ENCODE data around the gene MAD2L2. TPM values are rescaled to one million over a fixed set of nuclear protein-coding genes. Genes with fewer than 3 reads are reported as not detected.

The MAD2L2 gene
- polyA plus RNA-seq, 4 donors: 38.7 to 55.0 (median 48.0) TPM

GRCh38 chr1:11639372-11639771 lies 41.6 kb downstream of the MAD2L2 start:
- DNase-seq (ENCODE audit: low read depth in 4 of 4, low spot score in 2 of 4): no peak

- no peak for DNase-seq (ENCODE audit: low read depth in 4 of 4, low spot score in 2 of 4)
Measured at GRCh38 chr1:11638121-11638520, 42.8 kb downstream of the MAD2L2 start.

DNA sequence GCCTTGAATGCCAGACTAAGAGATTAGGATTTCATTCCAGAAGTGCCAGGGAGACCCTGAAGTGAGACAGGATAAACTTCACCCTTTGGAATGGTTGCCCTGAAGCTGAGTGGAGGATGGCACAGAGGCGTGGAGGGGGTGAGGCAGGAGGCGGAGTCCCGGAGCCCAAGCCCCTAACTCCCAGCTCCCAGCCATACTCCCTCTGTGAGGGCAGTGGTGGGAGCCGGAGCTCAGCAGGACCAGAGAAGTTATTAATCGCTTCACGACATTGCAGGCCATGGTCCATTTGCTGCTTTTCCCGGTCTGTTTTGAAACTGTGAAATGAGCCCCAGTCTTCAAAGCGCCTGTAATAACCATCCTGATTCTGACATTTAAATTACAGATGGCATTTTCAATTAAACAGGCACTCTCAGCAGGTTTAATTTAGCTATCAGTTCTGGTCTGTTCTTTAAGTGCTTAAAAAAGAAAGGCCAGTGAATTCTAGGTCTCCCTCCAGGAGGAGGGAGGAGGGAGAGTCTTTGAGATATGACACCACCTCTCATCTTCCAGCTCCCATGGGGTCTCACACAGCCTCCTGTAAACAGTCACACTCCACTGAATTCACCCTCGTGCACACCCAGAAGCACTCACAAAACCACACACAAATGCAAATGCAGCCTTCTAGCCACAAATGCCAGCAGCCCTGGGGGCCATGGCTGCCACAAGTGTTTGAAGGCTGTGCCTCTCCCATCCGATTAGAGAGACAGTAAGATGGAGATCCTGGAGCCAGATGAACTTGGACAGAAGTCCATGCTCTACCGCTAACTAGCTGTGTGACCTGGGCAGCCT lies 46.4 kb downstream of the MAD2L2 start:
- DNase-seq (ENCODE audit: low read depth in 4 of 4, low spot score in 2 of 4): no peak

GRCh38 chr1:11629184-11630016 lies 51.5 kb downstream of the MAD2L2 start:
- no peak for DNase-seq (ENCODE audit: low read depth in 4 of 4, low spot score in 2 of 4)

GRCh38 chr1:11628767-11629166 lies 52.2 kb downstream of the MAD2L2 start:
- no peak for DNase-seq (ENCODE audit: low read depth in 4 of 4, low spot score in 2 of 4)

GRCh38 chr1:11626551-11626950 lies 54.4 kb downstream of the MAD2L2 start:
- no peak for DNase-seq (ENCODE audit: low read depth in 4 of 4, low spot score in 2 of 4)

Other genes starting within 250 kb of the MAD2L2 start
- gene DISP3, start 202.0 kb downstream of the MAD2L2 start, polyA plus RNA-seq (ENCODE audit: insufficient read length in 4 of 4): 1 to 10 TPM in 3 of 4 donors, under 1 TPM in 1; 0.88 to 2.4 (median 2.0) TPM
- gene FBXO2, start 26.7 kb downstream of the MAD2L2 start, polyA plus RNA-seq (ENCODE audit: insufficient read length in 4 of 4): 1 to 10 TPM; 1.4 to 1.7 (median 1.5) TPM
- 10 to 100 TPM; 13.7 to 23.2 (median 18.5) TPM for gene FBXO44, start 26.3 kb downstream of the MAD2L2 start, polyA plus RNA-seq (ENCODE audit: insufficient read length in 4 of 4)
- 1 to 10 TPM; 3.1 to 5.2 (median 4.2) TPM for gene FBXO6, start 16.9 kb downstream of the MAD2L2 start, polyA plus RNA-seq (ENCODE audit: insufficient read length in 4 of 4)
- gene DRAXIN, start 10.6 kb upstream of the MAD2L2 start, polyA plus RNA-seq (ENCODE audit: insufficient read length in 4 of 4): 1 to 10 TPM in 3 of 4 donors, under 1 TPM in 1; 0.68 to 1.2 (median 1.2) TPM
- gene AGTRAP, start 55.0 kb upstream of the MAD2L2 start, polyA plus RNA-seq (ENCODE audit: insufficient read length in 4 of 4): 10 to 100 TPM; 38.9 to 51.9 (median 47.9) TPM
- gene C1orf167, start 81.0 kb upstream of the MAD2L2 start, polyA plus RNA-seq (ENCODE audit: insufficient read length in 4 of 4): under 1 TPM; 0.06 to 0.86 (median 0.52) TPM
- gene MTHFR, start 124.8 kb upstream of the MAD2L2 start, polyA plus RNA-seq (ENCODE audit: insufficient read length in 4 of 4): 10 to 100 TPM; 16.4 to 25.8 (median 20.8) TPM
- 10 to 100 TPM; 13.3 to 28.8 (median 20.7) TPM for gene CLCN6, start 125.0 kb upstream of the MAD2L2 start, polyA plus RNA-seq (ENCODE audit: insufficient read length in 4 of 4)
- 1 to 10 TPM in 1 of 4 donors, under 1 TPM in 1, not detected in 2; 0.74 to 1.2 TPM for gene NPPA, start 166.6 kb upstream of the MAD2L2 start, polyA plus RNA-seq (ENCODE audit: insufficient read length in 4 of 4)
- not detected for gene NPPB, start 177.8 kb upstream of the MAD2L2 start, polyA plus RNA-seq (ENCODE audit: insufficient read length in 4 of 4)
- gene KIAA2013, start 245.3 kb upstream of the MAD2L2 start, polyA plus RNA-seq (ENCODE audit: insufficient read length in 4 of 4): 10 to 100 TPM; 37.8 to 51.7 (median 45.8) TPM

All from left renal cortex interstitium (tissue), 4 donors.